ENCODE results near the gene TMEM14B. TPM values are rescaled to one million over a fixed set of nuclear protein-coding genes. Genes with fewer than 3 reads are reported as not detected.

TMEM14B gene
- total RNA-seq, result 100 to 1,000 TPM in 1 of 2 donors, 10 to 100 TPM in 1; 30.7 to 115 TPM
- polyA plus RNA-seq, result 100 to 1,000 TPM in 1 of 2 donors, 10 to 100 TPM in 1; 38.4 to 102 TPM

DNA sequence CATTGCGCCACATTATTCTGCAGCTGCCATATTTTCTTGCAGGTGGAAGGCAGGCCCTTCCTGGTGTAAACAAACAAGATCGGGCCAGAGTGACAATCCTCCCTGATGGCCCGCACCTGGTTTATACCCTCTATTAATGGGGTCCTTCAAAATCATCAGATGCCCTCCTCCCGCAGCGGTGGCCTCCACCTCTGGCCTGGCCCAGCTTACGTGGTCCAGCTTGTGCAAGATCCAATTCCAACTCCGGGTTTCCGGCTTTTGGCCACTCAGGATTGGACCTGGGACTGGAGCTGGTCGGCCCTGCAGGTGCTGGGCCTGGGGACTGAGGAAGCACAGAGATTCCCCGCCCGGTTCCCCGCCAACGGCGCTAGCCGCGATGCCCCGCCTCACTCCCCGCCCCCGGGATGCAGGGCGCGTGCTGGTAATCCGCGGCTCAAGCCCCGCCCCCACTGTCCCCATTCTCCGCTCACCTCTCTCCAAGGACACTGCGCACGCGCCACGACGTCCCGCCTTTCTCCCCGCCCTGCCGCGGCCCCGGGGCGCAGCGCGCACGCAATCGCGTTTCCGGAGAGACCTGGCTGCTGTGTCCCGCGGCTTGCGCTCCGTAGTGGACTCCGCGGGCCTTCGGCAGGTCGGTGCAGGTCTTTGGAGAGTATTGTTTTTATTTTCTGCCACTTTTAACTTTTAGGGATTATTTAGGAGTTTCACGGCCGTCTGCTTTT, at the start of gene TMEM14B:
TMEM14B (plus strand) TSS at position 555 of the 722 bp plus-strand sequence. CDS start 1,441 bp downstream, outside the sequence.
- Histone ChIP-seq H3K4me1 (ENCODE audit: control insufficient read depth in 4 of 4, insufficient read depth in 4 of 4, low read length in 3 of 4) (peaks cover 2 to 19% (median 10%) of the 10 kb centered on the region in 4 donors), H3K36me3 (ENCODE audit: control insufficient read depth in 4 of 4, insufficient read depth in 3 of 4, low read depth in 1 of 4, low read length in 3 of 4) (peaks cover 0 to 9% (median 6%) of the 10 kb centered on the region in 4 donors), H3K4me3 (ENCODE audit: low read depth in 1 of 3, low read length in 3 of 3) (peak within 1 kb of the TSS; percentile 62 to 96 (median 84)), H3K9me3 (ENCODE audit: control insufficient read depth in 4 of 4, low read length in 3 of 4) (no peaks in the 10 kb centered on the region), H3K27ac (ENCODE audit: low read depth in 1 of 2, low read length in 2 of 2) (peak within 1 kb of the TSS; percentile 75 to 82), H3K9ac (ENCODE audit: low read depth in 1 of 2, low read length in 2 of 2) (peak within 1 kb of the TSS; percentile 91 to 96), H3K27me3 (ENCODE audit: control insufficient read depth in 4 of 4, insufficient read depth in 4 of 4, low read length in 3 of 4) (no peaks in the 10 kb centered on the region)
- WGBS, result 2% methylated on average over 52 of the region's 52 CpGs
- TF ChIP-seq YY1 (IDR thresholded peaks at IDR 0.05), result peak; percentile 85
- TF ChIP-seq, protein P1, sequence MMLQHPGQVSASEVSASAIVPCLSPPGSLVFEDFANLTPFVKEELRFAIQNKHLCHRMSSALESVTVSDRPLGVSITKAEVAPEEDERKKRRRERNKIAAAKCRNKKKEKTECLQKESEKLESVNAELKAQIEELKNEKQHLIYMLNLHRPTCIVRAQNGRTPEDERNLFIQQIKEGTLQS (IDR thresholded peaks at IDR 0.05), result peak; percentile 64
- TF ChIP-seq FOXA1 (IDR thresholded peaks at IDR 0.05), result no peak
- TF ChIP-seq, protein P2, sequence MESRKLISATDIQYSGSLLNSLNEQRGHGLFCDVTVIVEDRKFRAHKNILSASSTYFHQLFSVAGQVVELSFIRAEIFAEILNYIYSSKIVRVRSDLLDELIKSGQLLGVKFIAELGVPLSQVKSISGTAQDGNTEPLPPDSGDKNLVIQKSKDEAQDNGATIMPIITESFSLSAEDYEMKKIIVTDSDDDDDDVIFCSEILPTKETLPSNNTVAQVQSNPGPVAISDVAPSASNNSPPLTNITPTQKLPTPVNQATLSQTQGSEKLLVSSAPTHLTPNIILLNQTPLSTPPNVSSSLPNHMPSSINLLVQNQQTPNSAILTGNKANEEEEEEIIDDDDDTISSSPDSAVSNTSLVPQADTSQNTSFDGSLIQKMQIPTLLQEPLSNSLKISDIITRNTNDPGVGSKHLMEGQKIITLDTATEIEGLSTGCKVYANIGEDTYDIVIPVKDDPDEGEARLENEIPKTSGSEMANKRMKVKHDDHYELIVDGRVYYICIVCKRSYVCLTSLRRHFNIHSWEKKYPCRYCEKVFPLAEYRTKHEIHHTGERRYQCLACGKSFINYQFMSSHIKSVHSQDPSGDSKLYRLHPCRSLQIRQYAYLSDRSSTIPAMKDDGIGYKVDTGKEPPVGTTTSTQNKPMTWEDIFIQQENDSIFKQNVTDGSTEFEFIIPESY (IDR thresholded peaks at IDR 0.05), result peak; percentile 83
- no peak for TF ChIP-seq FOXA2 (IDR thresholded peaks at IDR 0.05)
- TF ChIP-seq, protein P3, sequence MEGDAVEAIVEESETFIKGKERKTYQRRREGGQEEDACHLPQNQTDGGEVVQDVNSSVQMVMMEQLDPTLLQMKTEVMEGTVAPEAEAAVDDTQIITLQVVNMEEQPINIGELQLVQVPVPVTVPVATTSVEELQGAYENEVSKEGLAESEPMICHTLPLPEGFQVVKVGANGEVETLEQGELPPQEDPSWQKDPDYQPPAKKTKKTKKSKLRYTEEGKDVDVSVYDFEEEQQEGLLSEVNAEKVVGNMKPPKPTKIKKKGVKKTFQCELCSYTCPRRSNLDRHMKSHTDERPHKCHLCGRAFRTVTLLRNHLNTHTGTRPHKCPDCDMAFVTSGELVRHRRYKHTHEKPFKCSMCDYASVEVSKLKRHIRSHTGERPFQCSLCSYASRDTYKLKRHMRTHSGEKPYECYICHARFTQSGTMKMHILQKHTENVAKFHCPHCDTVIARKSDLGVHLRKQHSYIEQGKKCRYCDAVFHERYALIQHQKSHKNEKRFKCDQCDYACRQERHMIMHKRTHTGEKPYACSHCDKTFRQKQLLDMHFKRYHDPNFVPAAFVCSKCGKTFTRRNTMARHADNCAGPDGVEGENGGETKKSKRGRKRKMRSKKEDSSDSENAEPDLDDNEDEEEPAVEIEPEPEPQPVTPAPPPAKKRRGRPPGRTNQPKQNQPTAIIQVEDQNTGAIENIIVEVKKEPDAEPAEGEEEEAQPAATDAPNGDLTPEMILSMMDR (IDR thresholded peaks at IDR 0.05; ENCODE audit: low read depth, low read length, missing input control), result no peak
- peak; percentile 67 for TF ChIP-seq NR2F2 (IDR thresholded peaks at IDR 0.05)
- TF ChIP-seq HNF4A (conservative IDR thresholded peaks at IDR 0.05), result peak; percentile 48 to 73
- TF ChIP-seq SP1 (IDR thresholded peaks at IDR 0.05), result peak; percentile 93
- TF ChIP-seq, protein P4, sequence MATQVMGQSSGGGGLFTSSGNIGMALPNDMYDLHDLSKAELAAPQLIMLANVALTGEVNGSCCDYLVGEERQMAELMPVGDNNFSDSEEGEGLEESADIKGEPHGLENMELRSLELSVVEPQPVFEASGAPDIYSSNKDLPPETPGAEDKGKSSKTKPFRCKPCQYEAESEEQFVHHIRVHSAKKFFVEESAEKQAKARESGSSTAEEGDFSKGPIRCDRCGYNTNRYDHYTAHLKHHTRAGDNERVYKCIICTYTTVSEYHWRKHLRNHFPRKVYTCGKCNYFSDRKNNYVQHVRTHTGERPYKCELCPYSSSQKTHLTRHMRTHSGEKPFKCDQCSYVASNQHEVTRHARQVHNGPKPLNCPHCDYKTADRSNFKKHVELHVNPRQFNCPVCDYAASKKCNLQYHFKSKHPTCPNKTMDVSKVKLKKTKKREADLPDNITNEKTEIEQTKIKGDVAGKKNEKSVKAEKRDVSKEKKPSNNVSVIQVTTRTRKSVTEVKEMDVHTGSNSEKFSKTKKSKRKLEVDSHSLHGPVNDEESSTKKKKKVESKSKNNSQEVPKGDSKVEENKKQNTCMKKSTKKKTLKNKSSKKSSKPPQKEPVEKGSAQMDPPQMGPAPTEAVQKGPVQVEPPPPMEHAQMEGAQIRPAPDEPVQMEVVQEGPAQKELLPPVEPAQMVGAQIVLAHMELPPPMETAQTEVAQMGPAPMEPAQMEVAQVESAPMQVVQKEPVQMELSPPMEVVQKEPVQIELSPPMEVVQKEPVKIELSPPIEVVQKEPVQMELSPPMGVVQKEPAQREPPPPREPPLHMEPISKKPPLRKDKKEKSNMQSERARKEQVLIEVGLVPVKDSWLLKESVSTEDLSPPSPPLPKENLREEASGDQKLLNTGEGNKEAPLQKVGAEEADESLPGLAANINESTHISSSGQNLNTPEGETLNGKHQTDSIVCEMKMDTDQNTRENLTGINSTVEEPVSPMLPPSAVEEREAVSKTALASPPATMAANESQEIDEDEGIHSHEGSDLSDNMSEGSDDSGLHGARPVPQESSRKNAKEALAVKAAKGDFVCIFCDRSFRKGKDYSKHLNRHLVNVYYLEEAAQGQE (IDR thresholded peaks at IDR 0.05), result peak; percentile 58
- TF ChIP-seq GABPA (IDR thresholded peaks at IDR 0.05 in 1 of 2, conservative IDR thresholded peaks at IDR 0.05 in 1 of 2), result peak; percentile 36 to 87
- peak; percentile 85 to 89 for TF ChIP-seq EGR1 (IDR thresholded peaks at IDR 0.05; ENCODE audit: low read depth in 2 of 2)
- TF ChIP-seq RAD21 (IDR thresholded peaks at IDR 0.05), result peak; percentile 34 to 46
- peak in 1 of 2 donors; percentile 39 for TF ChIP-seq JUND (IDR thresholded peaks at IDR 0.05)
- TF ChIP-seq RXRA (IDR thresholded peaks at IDR 0.05), result peak; percentile 37 to 54
- TF ChIP-seq, protein P5, sequence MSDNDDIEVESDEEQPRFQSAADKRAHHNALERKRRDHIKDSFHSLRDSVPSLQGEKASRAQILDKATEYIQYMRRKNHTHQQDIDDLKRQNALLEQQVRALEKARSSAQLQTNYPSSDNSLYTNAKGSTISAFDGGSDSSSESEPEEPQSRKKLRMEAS (IDR thresholded peaks at IDR 0.05), result peak; percentile 72
- TF ChIP-seq TAF1 (conservative IDR thresholded peaks at IDR 0.05), result peak; percentile 71
- TF ChIP-seq HNF4G (IDR thresholded peaks at IDR 0.05), result no peak
- peak; percentile 100 for DNase-seq (ENCODE audit: low spot score)
